Tibial artery (tissue), 4 donors: ENCODE data around the gene BOC.

ENCODE experiments used
- DNase-seq, 2 donors: peaks; one replicate each; pipeline ENCODE4 v3.0.0-alpha.2; 2019
- H3K27ac ChIP-seq, 2 donors: fragments of 200-600 bp; sonication (generic) in 1 of 2; 1 replicate in 1 of 2; 2 replicates in 1 of 2; pipeline ENCODE4 v1.5.1; 2018 to 2019; ENCODE audit warnings: mild to moderate bottlenecking in 1 of 2
- H3K27me3 ChIP-seq, 2 donors: fragments of 200-600 bp; sonication (generic) in 1 of 2; one replicate each; pipeline versions ENCODE4 v1.5.1 to v1.6.0; 2016 to 2019
- H3K36me3 ChIP-seq, 3 donors: fragments of 200-600 bp; sonication (generic) in 2 of 3; one replicate each; pipeline ENCODE4 v1.5.1; 2016 to 2019; ENCODE audit warnings: mild to moderate bottlenecking in 2 of 3
- H3K4me1 ChIP-seq, 4 donors: fragments of 200-600 bp; sonication (generic) in 2 of 4; 1 replicate in 3 of 4; 2 replicates in 1 of 4; pipeline ENCODE4 v1.5.1; 2016 to 2019
- H3K4me3 ChIP-seq, 2 donors: fragments of 200-600 bp; sonication (generic) in 1 of 2; 1 replicate in 1 of 2; 2 replicates in 1 of 2; pipeline ENCODE4 v1.5.1; 2018 to 2019; ENCODE audit warnings: mild to moderate bottlenecking in 2 of 2
- H3K9me3 ChIP-seq, 3 donors: fragments of 200-600 bp; sonication (generic) in 1 of 3; one replicate each; pipeline ENCODE4 v1.5.1; 2016 to 2019
- intact Hi-C: fragments of 100-400 bp; cut with DNase I; formaldehyde crosslinking; loops from one replicate; pipeline ENCODE4 v1.15.0; 2023; ENCODE audit warnings: low total_unique reads
- TF ChIP-seq, protein P1 (sequence below), 2 experiments: fragments of 200-600 bp in 1 of 2; fragments of 450-650 bp in 1 of 2; IDR thresholded peaks; one replicate each; pipeline ENCODE4 v1.5.1; 2017 to 2019; ENCODE audit warnings: antibody characterized with exemption in 2 of 2, mild to moderate bottlenecking in 1 of 2, moderate library complexity in 1 of 2

The BOC gene

DNA sequence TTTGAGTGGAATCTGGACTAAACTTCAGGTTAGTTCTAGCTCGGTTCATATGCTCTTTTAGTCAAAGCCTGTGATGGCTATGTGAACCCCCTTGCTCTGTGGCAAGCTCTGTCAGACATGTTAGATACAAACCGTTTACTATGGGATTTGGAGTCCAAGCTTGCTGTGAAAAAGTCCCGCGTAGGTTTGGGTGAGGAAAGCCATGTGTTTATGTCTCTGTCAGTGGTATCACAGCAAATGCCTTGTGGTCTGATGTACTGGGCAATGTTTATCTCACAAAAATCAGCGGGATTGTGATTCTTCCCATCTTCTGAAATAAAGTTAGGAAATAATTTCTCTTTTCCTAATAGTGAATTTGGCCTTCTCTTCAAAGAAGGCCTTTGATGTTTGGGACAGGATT, 5.0 kb downstream of the BOC start:
- DNase-seq: no peak
- no peaks in the 10 kb centered on the region for H3K9me3 ChIP-seq
- no peaks in the 10 kb centered on the region for H3K27me3 ChIP-seq
- peaks cover 0 to 21% (median 8%) of the 10 kb centered on the region in 4 donors for H3K4me1 ChIP-seq
- H3K4me3 ChIP-seq: no peak overlapping the region
- peaks cover 0 to 27% (median 5%) of the 10 kb centered on the region in 3 donors for H3K36me3 ChIP-seq
- intact Hi-C loops: no loop called here
- TF ChIP-seq, protein P1, sequence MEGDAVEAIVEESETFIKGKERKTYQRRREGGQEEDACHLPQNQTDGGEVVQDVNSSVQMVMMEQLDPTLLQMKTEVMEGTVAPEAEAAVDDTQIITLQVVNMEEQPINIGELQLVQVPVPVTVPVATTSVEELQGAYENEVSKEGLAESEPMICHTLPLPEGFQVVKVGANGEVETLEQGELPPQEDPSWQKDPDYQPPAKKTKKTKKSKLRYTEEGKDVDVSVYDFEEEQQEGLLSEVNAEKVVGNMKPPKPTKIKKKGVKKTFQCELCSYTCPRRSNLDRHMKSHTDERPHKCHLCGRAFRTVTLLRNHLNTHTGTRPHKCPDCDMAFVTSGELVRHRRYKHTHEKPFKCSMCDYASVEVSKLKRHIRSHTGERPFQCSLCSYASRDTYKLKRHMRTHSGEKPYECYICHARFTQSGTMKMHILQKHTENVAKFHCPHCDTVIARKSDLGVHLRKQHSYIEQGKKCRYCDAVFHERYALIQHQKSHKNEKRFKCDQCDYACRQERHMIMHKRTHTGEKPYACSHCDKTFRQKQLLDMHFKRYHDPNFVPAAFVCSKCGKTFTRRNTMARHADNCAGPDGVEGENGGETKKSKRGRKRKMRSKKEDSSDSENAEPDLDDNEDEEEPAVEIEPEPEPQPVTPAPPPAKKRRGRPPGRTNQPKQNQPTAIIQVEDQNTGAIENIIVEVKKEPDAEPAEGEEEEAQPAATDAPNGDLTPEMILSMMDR (IDR thresholded peaks at IDR 0.05): no peak
- H3K27ac ChIP-seq: no peak overlapping the region

DNA sequence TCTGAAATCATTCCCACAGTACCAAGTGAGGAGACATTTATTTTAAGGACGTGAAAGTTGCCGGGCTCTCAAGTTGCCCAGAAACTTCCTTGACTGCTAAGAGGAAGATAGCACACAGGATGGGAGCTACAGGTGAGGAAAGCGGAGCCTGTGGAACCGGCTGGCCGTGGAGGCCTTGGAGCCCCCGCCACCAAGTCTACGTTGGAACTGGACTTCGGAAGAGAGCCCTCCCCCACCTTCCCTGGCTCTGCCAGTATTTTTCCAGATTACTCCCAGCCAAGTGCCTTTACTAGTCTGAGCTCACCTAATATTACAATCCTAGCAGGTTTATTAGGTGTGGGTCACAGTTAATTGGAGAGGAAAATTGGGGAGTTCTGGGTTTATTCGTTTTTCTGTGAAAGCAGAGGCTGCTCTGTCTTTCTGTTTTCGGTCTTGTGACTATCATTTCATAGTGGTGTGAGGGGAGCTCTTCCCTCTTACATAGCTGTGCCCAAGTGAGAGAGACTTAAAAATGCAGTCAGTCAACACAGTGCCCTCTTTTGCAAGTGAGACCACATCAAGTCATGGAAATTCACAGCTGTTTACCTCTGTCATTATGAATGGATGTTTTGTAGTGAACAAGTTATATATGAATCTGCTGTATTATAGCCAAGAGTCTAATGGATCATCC, 6.8 kb downstream of the BOC start:
- H3K27ac ChIP-seq: no peak overlapping the region
- H3K4me1 ChIP-seq: peaks cover 0 to 22% (median 2%) of the 10 kb centered on the region in 4 donors
- no peak overlapping the region for H3K4me3 ChIP-seq
- H3K27me3 ChIP-seq: no peaks in the 10 kb centered on the region
- no peak for DNase-seq
- intact Hi-C loops: no loop called here
- H3K9me3 ChIP-seq: no peaks in the 10 kb centered on the region
- TF ChIP-seq, protein P1 (IDR thresholded peaks at IDR 0.05): no peak
- H3K36me3 ChIP-seq: peaks cover 0 to 27% (median 5%) of the 10 kb centered on the region in 3 donors

DNA sequence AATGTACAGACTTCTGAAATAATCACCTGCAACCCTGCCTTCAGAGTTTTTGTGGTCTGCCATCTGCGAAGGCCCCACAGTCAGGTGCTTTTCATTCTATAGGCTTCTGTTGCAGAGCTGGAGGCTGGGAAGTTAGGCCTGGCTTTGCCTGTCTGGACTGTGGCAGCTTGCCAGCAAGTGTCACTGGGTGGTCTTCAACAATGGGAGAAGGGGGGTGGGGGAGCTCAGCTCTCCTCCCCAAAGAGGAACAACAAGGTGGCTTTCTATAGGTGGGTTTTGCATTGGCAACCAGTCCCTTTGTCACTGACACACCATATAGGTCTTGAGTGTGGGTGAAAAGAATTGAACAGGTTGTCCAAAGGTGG, 7.3 kb downstream of the BOC start:
- Histone ChIP-seq H3K27ac (no peak overlapping the region), H3K9me3 (no peaks in the 10 kb centered on the region), H3K4me1 (peaks cover 0 to 19% (median 0%) of the 10 kb centered on the region in 4 donors), H3K4me3 (no peak overlapping the region), H3K36me3 (peaks cover 0 to 29% (median 5%) of the 10 kb centered on the region in 3 donors), H3K27me3 (no peaks in the 10 kb centered on the region)
- DNase-seq: no peak
- TF ChIP-seq, protein P1 (IDR thresholded peaks at IDR 0.05): no peak
- intact Hi-C loops: no loop called here

DNA sequence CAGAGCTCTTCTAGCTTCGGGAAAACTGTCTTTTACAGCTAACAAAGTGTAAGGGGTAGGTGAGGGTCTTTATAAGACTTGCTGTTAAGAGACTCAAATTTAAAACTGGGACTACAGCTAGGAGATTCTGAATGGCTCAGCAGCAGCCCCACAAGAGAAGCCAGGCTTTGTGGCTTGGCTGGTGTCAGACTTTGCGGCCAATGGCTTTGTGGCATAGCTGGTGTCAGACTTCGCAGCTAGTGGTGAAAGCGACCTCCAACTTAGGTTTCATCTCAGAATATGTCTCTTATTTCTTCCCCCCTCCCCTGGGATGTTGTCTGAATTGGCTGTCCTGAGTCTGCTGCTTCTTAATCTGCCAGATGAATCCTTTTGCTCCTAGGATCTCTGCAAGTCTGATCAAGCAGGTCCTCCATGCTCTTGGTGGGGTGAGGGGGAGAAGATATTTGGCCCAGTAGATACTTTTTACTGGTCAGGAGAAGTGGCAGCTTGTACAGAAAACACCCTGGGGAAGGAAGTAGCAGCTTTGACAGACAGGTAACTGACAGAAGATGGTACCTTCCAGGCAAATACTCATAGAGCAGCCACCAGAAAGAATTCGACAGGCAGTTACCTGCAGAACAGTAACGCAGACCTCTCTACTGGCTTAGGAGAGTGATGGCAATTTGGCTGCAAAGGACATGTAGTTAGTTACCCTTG, 8.4 kb downstream of the BOC start:
- intact Hi-C loops: no loop called here
- TF ChIP-seq, protein P1 (IDR thresholded peaks at IDR 0.05): no peak
- Histone ChIP-seq H3K4me3 (no peak overlapping the region), H3K27ac (no peak overlapping the region), H3K27me3 (no peaks in the 10 kb centered on the region), H3K9me3 (no peaks in the 10 kb centered on the region), H3K4me1 (peaks cover 0 to 19% (median 0%) of the 10 kb centered on the region in 4 donors), H3K36me3 (peaks cover 0 to 40% (median 5%) of the 10 kb centered on the region in 3 donors)
- no peak for DNase-seq

DNA sequence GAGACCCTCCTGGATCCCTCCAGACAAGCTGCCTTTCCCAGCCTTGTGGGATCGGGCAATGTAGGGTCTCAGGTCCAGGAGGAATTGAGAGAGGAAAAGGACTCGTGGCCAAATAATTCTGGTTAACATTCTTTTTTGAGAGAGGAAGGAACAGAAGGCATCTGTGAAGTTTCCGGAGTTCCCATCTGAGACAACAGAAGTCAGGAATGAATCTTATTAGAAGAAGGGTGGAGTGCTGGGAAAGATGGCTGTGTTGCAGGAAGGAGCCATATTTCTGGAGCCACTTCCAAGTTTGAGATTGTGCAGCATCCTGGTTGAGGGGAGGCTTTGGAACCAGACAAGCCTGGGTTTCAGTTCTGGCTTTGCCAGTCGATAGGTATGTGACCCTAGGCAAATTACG, 9.4 kb downstream of the BOC start:
- Histone ChIP-seq H3K36me3 (peaks cover 0 to 47% (median 5%) of the 10 kb centered on the region in 3 donors), H3K27me3 (no peaks in the 10 kb centered on the region), H3K4me3 (no peak overlapping the region), H3K4me1 (peaks cover 0 to 19% (median 0%) of the 10 kb centered on the region in 4 donors), H3K27ac (no peak overlapping the region), H3K9me3 (no peaks in the 10 kb centered on the region)
- intact Hi-C loops: no loop called here
- TF ChIP-seq, protein P1 (IDR thresholded peaks at IDR 0.05): no peak
- no peak for DNase-seq
